NCI-H2081 treated with DMSO at 0.1 percent for 48 hours (cell line): ENCODE data around the gene ASCL2.
"Not testable (repeated sequence)": the region's sequence is repeated elsewhere in the genome, so short reads cannot be mapped to it uniquely, and the experiment has no call there.

ENCODE experiments used
- DNase-seq: peaks from one replicate; lab custom pipeline; 2025; lab: John Stamatoyannopoulos, UW

The ASCL2 gene

GRCh38 chr11:2259466-2259830 is 10.9 kb downstream of the ASCL2 start:
- DNase-seq: no peak

GRCh38 chr11:2258501-2259465 is 11.6 kb downstream of the ASCL2 start:
- no peak for DNase-seq

- no peak for DNase-seq
Measured at GRCh38 chr11:2256951-2257700, 13.3 kb downstream of the ASCL2 start.

GRCh38 chr11:2256293-2256913 is 14.0 kb downstream of the ASCL2 start:
- no peak for DNase-seq

GRCh38 chr11:2252018-2252417 is 18.4 kb downstream of the ASCL2 start:
- no peak for DNase-seq

GRCh38 chr11:2251138-2251537 is 19.2 kb downstream of the ASCL2 start:
- no peak for DNase-seq

- no peak for DNase-seq
Measured at GRCh38 chr11:2250485-2250884, 19.9 kb downstream of the ASCL2 start.

GRCh38 chr11:2250041-2250440 is 20.3 kb downstream of the ASCL2 start:
- no peak for DNase-seq

- DNase-seq: no peak
Measured at GRCh38 chr11:2249189-2249916, 21.0 kb downstream of the ASCL2 start.

GRCh38 chr11:2248762-2249161 is 21.6 kb downstream of the ASCL2 start:
- DNase-seq: no peak

GRCh38 chr11:2248242-2248641 is 22.1 kb downstream of the ASCL2 start:
- no peak for DNase-seq

GRCh38 chr11:2247496-2247895 is 22.9 kb downstream of the ASCL2 start:
- DNase-seq: no peak

GRCh38 chr11:2240834-2241233 is 29.6 kb downstream of the ASCL2 start:
- no peak for DNase-seq

- DNase-seq: no peak
Measured at GRCh38 chr11:2237457-2238238, 32.7 kb downstream of the ASCL2 start.

GRCh38 chr11:2236381-2237134 is 33.8 kb downstream of the ASCL2 start:
- DNase-seq: not testable (repeated sequence)

- no peak for DNase-seq
Measured at GRCh38 chr11:2235588-2236326, 34.6 kb downstream of the ASCL2 start.

GRCh38 chr11:2234963-2235362 is 35.4 kb downstream of the ASCL2 start:
- DNase-seq: no peak

GRCh38 chr11:2233693-2234455 is 36.5 kb downstream of the ASCL2 start:
- no peak for DNase-seq

GRCh38 chr11:2229713-2230297 is 40.6 kb downstream of the ASCL2 start:
- DNase-seq: no peak
